ENCODE results near the gene ABCD2.
"Not testable (repeated sequence)": the region's sequence is repeated elsewhere in the genome, so short reads cannot be mapped to it uniquely, and the experiment has no call there.

Gene ABCD2

GRCh38 chr12:39572551-39572950, 47.1 kb downstream of the ABCD2 start:
- Histone ChIP-seq H4K91ac (ENCODE audit: low read length) (no peak overlapping the region), H3K4me2 (ENCODE audit: low read length, poor library complexity, severe bottlenecking) (no peak overlapping the region), H4K8ac (ENCODE audit: low read length) (no peak overlapping the region), H3K4me1 (ENCODE audit: control insufficient read depth, insufficient read depth, low read depth, low read length) (no peaks in the 10 kb centered on the region), H3K27me3 (ENCODE audit: control insufficient read depth in 1 of 2, insufficient read depth in 1 of 2, low read length in 2 of 2) (no peaks in the 10 kb centered on the region), H3K9me3 (ENCODE audit: control insufficient read depth, low read length) (no peaks in the 10 kb centered on the region), H3K4me3 (ENCODE audit: insufficient read depth in 1 of 2, low read depth in 1 of 2, low read length in 2 of 2) (no peak overlapping the region), H3K27ac (ENCODE audit: low read length, poor library complexity, severe bottlenecking) (no peak overlapping the region), H2AK5ac (ENCODE audit: low read length, severe bottlenecking) (no peak overlapping the region), H2BK5ac (ENCODE audit: low read depth, low read length, poor library complexity, severe bottlenecking) (no peak overlapping the region), H2BK15ac (ENCODE audit: low read depth, poor library complexity, severe bottlenecking) (no peak overlapping the region), H3K4ac (ENCODE audit: low read depth in 1 of 2, low read length in 2 of 2) (no peak overlapping the region), H3K79me1 (replicated peaks; ENCODE audit: low read length, poor library complexity, severe bottlenecking) (no peaks in the 10 kb centered on the region), H3K9ac (ENCODE audit: low read length) (no peak overlapping the region), H2AFZ (ENCODE audit: low read depth, low read length) (no peak overlapping the region), H3K14ac (ENCODE audit: low read length in 2 of 2) (no peak overlapping the region), H3K23ac (ENCODE audit: low read length in 2 of 2) (no peak overlapping the region), H2BK12ac (ENCODE audit: low read length in 2 of 2) (no peak overlapping the region), H3K36me3 (ENCODE audit: control insufficient read depth in 1 of 2, insufficient read depth in 2 of 2, low read depth in 1 of 2, low read length in 2 of 2) (no peaks in the 10 kb centered on the region), H3K18ac (ENCODE audit: low read depth in 1 of 2, low read length in 2 of 2) (no peak overlapping the region), H2BK120ac (ENCODE audit: low read depth, low read length) (no peak overlapping the region)
- DNase-seq, result no peak

GRCh38 chr12:39571351-39571750, 48.3 kb downstream of the ABCD2 start:
- no peak for DNase-seq
- no peak overlapping the region for H3K27ac ChIP-seq (ENCODE audit: low read length, poor library complexity, severe bottlenecking)
- H2BK12ac ChIP-seq (ENCODE audit: low read length in 2 of 2), result no peak overlapping the region
- H2AFZ ChIP-seq (ENCODE audit: low read depth, low read length), result no peak overlapping the region
- H2BK15ac ChIP-seq (ENCODE audit: low read depth, poor library complexity, severe bottlenecking), result no peak overlapping the region
- H2BK5ac ChIP-seq (ENCODE audit: low read depth, low read length, poor library complexity, severe bottlenecking), result no peak overlapping the region
- no peak overlapping the region for H4K8ac ChIP-seq (ENCODE audit: low read length)
- H2AK5ac ChIP-seq (ENCODE audit: low read length, severe bottlenecking), result no peak overlapping the region
- H3K27me3 ChIP-seq (ENCODE audit: control insufficient read depth in 1 of 2, insufficient read depth in 1 of 2, low read length in 2 of 2), result no peaks in the 10 kb centered on the region
- H3K18ac ChIP-seq (ENCODE audit: low read depth in 1 of 2, low read length in 2 of 2), result no peak overlapping the region
- H3K79me1 ChIP-seq (replicated peaks; ENCODE audit: low read length, poor library complexity, severe bottlenecking), result no peaks in the 10 kb centered on the region
- H3K4me3 ChIP-seq (ENCODE audit: insufficient read depth in 1 of 2, low read depth in 1 of 2, low read length in 2 of 2), result no peak overlapping the region
- H3K14ac ChIP-seq (ENCODE audit: low read length in 2 of 2), result no peak overlapping the region
- no peak overlapping the region for H3K4ac ChIP-seq (ENCODE audit: low read depth in 1 of 2, low read length in 2 of 2)
- 60% methylated on average over 1 of the region's 4 CpGs for WGBS
- H4K91ac ChIP-seq (ENCODE audit: low read length), result no peak overlapping the region
- no peaks in the 10 kb centered on the region for H3K9me3 ChIP-seq (ENCODE audit: control insufficient read depth, low read length)
- no peak overlapping the region for H3K9ac ChIP-seq (ENCODE audit: low read length)
- no peaks in the 10 kb centered on the region for H3K36me3 ChIP-seq (ENCODE audit: control insufficient read depth in 1 of 2, insufficient read depth in 2 of 2, low read depth in 1 of 2, low read length in 2 of 2)
- no peak overlapping the region for H3K23ac ChIP-seq (ENCODE audit: low read length in 2 of 2)
- no peak overlapping the region for H2BK120ac ChIP-seq (ENCODE audit: low read depth, low read length)
- H3K4me1 ChIP-seq (ENCODE audit: control insufficient read depth, insufficient read depth, low read depth, low read length), result no peaks in the 10 kb centered on the region
- no peak overlapping the region for H3K4me2 ChIP-seq (ENCODE audit: low read length, poor library complexity, severe bottlenecking)

- Histone ChIP-seq H2BK5ac (ENCODE audit: low read depth, low read length, poor library complexity, severe bottlenecking) (no peak overlapping the region), H2AK5ac (ENCODE audit: low read length, severe bottlenecking) (no peak overlapping the region), H2AFZ (ENCODE audit: low read depth, low read length) (no peak overlapping the region), H3K27me3 (ENCODE audit: control insufficient read depth in 1 of 2, insufficient read depth in 1 of 2, low read length in 2 of 2) (no peaks in the 10 kb centered on the region), H3K4me1 (ENCODE audit: control insufficient read depth, insufficient read depth, low read depth, low read length) (no peaks in the 10 kb centered on the region), H2BK12ac (ENCODE audit: low read length in 2 of 2) (no peak overlapping the region), H3K27ac (ENCODE audit: low read length, poor library complexity, severe bottlenecking) (no peak overlapping the region), H3K4me2 (ENCODE audit: low read length, poor library complexity, severe bottlenecking) (no peak overlapping the region), H4K91ac (ENCODE audit: low read length) (no peak overlapping the region), H3K4ac (ENCODE audit: low read depth in 1 of 2, low read length in 2 of 2) (no peak overlapping the region), H4K8ac (ENCODE audit: low read length) (no peak overlapping the region), H3K9ac (ENCODE audit: low read length) (no peak overlapping the region), H3K14ac (ENCODE audit: low read length in 2 of 2) (no peak overlapping the region), H3K23ac (ENCODE audit: low read length in 2 of 2) (no peak overlapping the region), H3K36me3 (ENCODE audit: control insufficient read depth in 1 of 2, insufficient read depth in 2 of 2, low read depth in 1 of 2, low read length in 2 of 2) (no peaks in the 10 kb centered on the region), H3K4me3 (ENCODE audit: insufficient read depth in 1 of 2, low read depth in 1 of 2, low read length in 2 of 2) (no peak overlapping the region), H2BK15ac (ENCODE audit: low read depth, poor library complexity, severe bottlenecking) (no peak overlapping the region), H3K18ac (ENCODE audit: low read depth in 1 of 2, low read length in 2 of 2) (no peak overlapping the region), H2BK120ac (ENCODE audit: low read depth, low read length) (no peak overlapping the region), H3K79me1 (replicated peaks; ENCODE audit: low read length, poor library complexity, severe bottlenecking) (no peaks in the 10 kb centered on the region), H3K9me3 (ENCODE audit: control insufficient read depth, low read length) (peaks cover 9% of the 10 kb centered on the region)
- DNase-seq, result no peak
Measured at GRCh38 chr12:39553476-39553875, 66.1 kb downstream of the ABCD2 start.

- not testable (repeated sequence) for H2AK5ac ChIP-seq (ENCODE audit: low read length, severe bottlenecking); H2AFZ ChIP-seq (ENCODE audit: low read depth, low read length); H3K9ac ChIP-seq (ENCODE audit: low read length); H3K79me1 ChIP-seq (replicated peaks; ENCODE audit: low read length, poor library complexity, severe bottlenecking); H3K23ac ChIP-seq (ENCODE audit: low read length in 2 of 2); H4K91ac ChIP-seq (ENCODE audit: low read length); H3K36me3 ChIP-seq (ENCODE audit: control insufficient read depth in 1 of 2, insufficient read depth in 2 of 2, low read depth in 1 of 2, low read length in 2 of 2); H3K18ac ChIP-seq (ENCODE audit: low read depth in 1 of 2, low read length in 2 of 2); H3K27ac ChIP-seq (ENCODE audit: low read length, poor library complexity, severe bottlenecking); H3K14ac ChIP-seq (ENCODE audit: low read length in 2 of 2); H4K8ac ChIP-seq (ENCODE audit: low read length); H3K27me3 ChIP-seq (ENCODE audit: control insufficient read depth in 1 of 2, insufficient read depth in 1 of 2, low read length in 2 of 2); H2BK5ac ChIP-seq (ENCODE audit: low read depth, low read length, poor library complexity, severe bottlenecking); H3K4me1 ChIP-seq (ENCODE audit: control insufficient read depth, insufficient read depth, low read depth, low read length); H2BK120ac ChIP-seq (ENCODE audit: low read depth, low read length); H2BK12ac ChIP-seq (ENCODE audit: low read length in 2 of 2); DNase-seq; H3K4me2 ChIP-seq (ENCODE audit: low read length, poor library complexity, severe bottlenecking); H3K4me3 ChIP-seq (ENCODE audit: insufficient read depth in 1 of 2, low read depth in 1 of 2, low read length in 2 of 2); H2BK15ac ChIP-seq (ENCODE audit: low read depth, poor library complexity, severe bottlenecking); H3K4ac ChIP-seq (ENCODE audit: low read depth in 1 of 2, low read length in 2 of 2); H3K9me3 ChIP-seq (ENCODE audit: control insufficient read depth, low read length)
- WGBS, result 40% methylated on average over 1 of the region's 2 CpGs
Measured at GRCh38 chr12:39544211-39544610, 75.4 kb downstream of the ABCD2 start.
